Fibroblast of lung (primary cell): ENCODE results near the gene ACSS3. TPM values are rescaled to one million over a fixed set of nuclear protein-coding genes. Genes with fewer than 3 reads are reported as not detected.

Experiments
- DNase-seq, 2 donors: peaks; one replicate each; pipeline versions ENCODE4 v3.0.0 to v3.0.0-alpha.2; 2010; ENCODE audit warnings: low read depth in 2 of 2
- H2AFZ ChIP-seq: 2 replicates; pipeline ENCODE4 v1.5.1; 2012; ENCODE audit warnings: low read length, control low read depth, inconsistent platforms
- H3K27ac ChIP-seq: 2 replicates; pipeline ENCODE4 v1.5.1; 2011; ENCODE audit warnings: low read length, control low read depth; ENCODE audit not compliant: insufficient read depth
- H3K27me3 ChIP-seq: 2 replicates; pipeline ENCODE4 v1.5.1; 2011; ENCODE audit warnings: mild to moderate bottlenecking, low read length; ENCODE audit not compliant: control insufficient read depth, insufficient read depth
- H3K36me3 ChIP-seq: 2 replicates; pipeline ENCODE4 v1.5.1; 2011; ENCODE audit warnings: low read length; ENCODE audit not compliant: control insufficient read depth, insufficient read depth
- H3K4me1 ChIP-seq: 2 replicates; pipeline ENCODE4 v1.5.1; 2011; ENCODE audit warnings: low read length; ENCODE audit not compliant: control insufficient read depth, insufficient read depth; ENCODE audit errors: extremely low read depth
- H3K4me2 ChIP-seq: 2 replicates; pipeline ENCODE4 v1.5.1; 2011; ENCODE audit warnings: low read length, control low read depth; ENCODE audit not compliant: insufficient read depth; ENCODE audit errors: extremely low read depth
- H3K4me3 ChIP-seq, 4 experiments: fragments of 200-600 bp in 1 of 4; sonication (generic) in 1 of 4; replicated peaks in 1 of 4; 2 replicates each; pipeline ENCODE4 v1.5.1; 2011 to 2016; ENCODE audit warnings: low read length in 4 of 4, low read depth in 3 of 4, mild to moderate bottlenecking in 3 of 4, control low read depth in 2 of 4, inconsistent platforms in 1 of 4, mixed read lengths in 1 of 4; ENCODE audit not compliant: insufficient read depth in 1 of 4; ENCODE audit errors: control extremely low read depth in 1 of 4
- H3K79me2 ChIP-seq: 2 replicates; pipeline ENCODE4 v1.5.1; 2012; ENCODE audit warnings: mild to moderate bottlenecking, low read length, inconsistent platforms; ENCODE audit not compliant: control insufficient read depth, insufficient read depth
- H3K9ac ChIP-seq: 2 replicates; pipeline ENCODE4 v1.5.1; 2011; ENCODE audit warnings: mild to moderate bottlenecking, low read length, control low read depth; ENCODE audit not compliant: insufficient read depth
- H3K9me3 ChIP-seq: 2 replicates; pipeline ENCODE4 v1.5.1; 2012; ENCODE audit warnings: low read depth, low read length; ENCODE audit not compliant: control insufficient read depth, insufficient read depth
- H4K20me1 ChIP-seq: 2 replicates; pipeline ENCODE4 v1.5.1; 2011; ENCODE audit warnings: low read length; ENCODE audit not compliant: control insufficient read depth, insufficient read depth; ENCODE audit errors: extremely low read depth
- CTCF ChIP-seq, 2 donors: IDR thresholded peaks in 1 of 2; conservative IDR thresholded peaks in 1 of 2; 1 replicate in 1 of 2; 2 replicates in 1 of 2; pipeline ENCODE4 v1.5.1; 2011 to 2012; ENCODE audit warnings: low read length in 2 of 2, control low read depth in 1 of 2, inconsistent platforms in 1 of 2, low read depth in 1 of 2, mild to moderate bottlenecking in 1 of 2
- EZH2 ChIP-seq: IDR thresholded peaks from 2 replicates; pipeline ENCODE4 v1.5.1; 2012; ENCODE audit warnings: low read length, control low read depth, mild to moderate bottlenecking; ENCODE audit errors: missing control alignments
- polyA plus RNA-seq, 2 donors: library from polyadenylated mRNA; depleted of rRNA in 1 of 2; stranded (reverse) in 1 of 2; unstranded in 1 of 2; fragments of >200 nt; gene quantifications; 2 replicates each; pipeline ENCODE4 v1.2.1, GENCODE V29; 2011 to 2012; ENCODE audit warnings: missing spikeins in 1 of 2
- total RNA-seq: library from RNA; depleted of rRNA; stranded (reverse); fragments of >200 nt; gene quantifications from 2 replicates; pipeline ENCODE4 v1.2.1, GENCODE V29; 2014

Gene ACSS3
- total and polyA plus RNA-seq, 2 donors (not counting 1 experiment from before 2014, with no cell fraction given): 10.3 to 47.4 TPM

- TF ChIP-seq CTCF (conservative IDR thresholded peaks at IDR 0.05 in 1 of 2, IDR thresholded peaks at IDR 0.05 in 1 of 2; ENCODE audit: low read depth in 1 of 2, low read length in 2 of 2): no peak
- TF ChIP-seq EZH2: no peak
- Histone ChIP-seq H3K79me2 (no peaks in the 10 kb centered on the region), H3K9me3 (no peaks in the 10 kb centered on the region), H3K27me3 (no peaks in the 10 kb centered on the region), H2AFZ (no peak overlapping the region), H3K4me3 (no peak overlapping the region), H3K4me2 (no peak overlapping the region), H4K20me1 (no peaks in the 10 kb centered on the region), H3K27ac (no peak overlapping the region), H3K4me1 (no peaks in the 10 kb centered on the region), H3K36me3 (no peaks in the 10 kb centered on the region), H3K9ac (no peak overlapping the region)
- no peak for DNase-seq
Observed at GRCh38 chr12:81295251-81295650, 217.4 kb downstream of the ACSS3 start.

- Histone ChIP-seq H2AFZ (no peak overlapping the region), H3K4me2 (no peak overlapping the region), H3K9ac (no peak overlapping the region), H3K4me3 (no peak overlapping the region), H3K36me3 (no peaks in the 10 kb centered on the region), H3K27ac (no peak overlapping the region), H3K27me3 (no peaks in the 10 kb centered on the region), H3K79me2 (no peaks in the 10 kb centered on the region), H4K20me1 (no peaks in the 10 kb centered on the region), H3K4me1 (no peaks in the 10 kb centered on the region), H3K9me3 (no peaks in the 10 kb centered on the region)
- peak; percentile 30 to 90 for DNase-seq
- TF ChIP-seq EZH2: no peak
- TF ChIP-seq CTCF (conservative IDR thresholded peaks at IDR 0.05 in 1 of 2, IDR thresholded peaks at IDR 0.05 in 1 of 2; ENCODE audit: low read depth in 1 of 2, low read length in 2 of 2): no peak
Observed at GRCh38 chr12:81296556-81297305, 218.9 kb downstream of the ACSS3 start.

- no peak overlapping the region for H3K9ac ChIP-seq
Observed at GRCh38 chr12:81297601-81298000, 219.7 kb downstream of the ACSS3 start.

More at GRCh38 chr12:81297601-81298000, 219.7 kb downstream of the ACSS3 start:
- Histone ChIP-seq H3K4me2 (peak overlapping the region; percentile 15), H3K9me3 (no peaks in the 10 kb centered on the region), H3K36me3 (no peaks in the 10 kb centered on the region), H3K79me2 (no peaks in the 10 kb centered on the region), H3K4me3 (peak overlapping the region in 1 of 4 experiments; percentile 29), H2AFZ (no peak overlapping the region), H3K27ac (no peak overlapping the region), H4K20me1 (no peaks in the 10 kb centered on the region), H3K4me1 (no peaks in the 10 kb centered on the region), H3K27me3 (no peaks in the 10 kb centered on the region)
- peak in 1 of 2 donors; percentile 85 for DNase-seq
- no peak for TF ChIP-seq EZH2
- TF ChIP-seq CTCF (conservative IDR thresholded peaks at IDR 0.05 in 1 of 2, IDR thresholded peaks at IDR 0.05 in 1 of 2; ENCODE audit: low read depth in 1 of 2, low read length in 2 of 2): no peak
